ENCODE measurements around the gene C4orf36.

GRCh38 chr4:86893136-86893535 lies 914 bp upstream of the C4orf36 start:
- TF ChIP-seq BHLHE40 (IDR thresholded peaks at IDR 0.05; ENCODE audit: low read depth, low read length) (no peak), CTCF (conservative IDR thresholded peaks at IDR 0.05; ENCODE audit: low read depth, low read length) (no peak), FOS (IDR thresholded peaks at IDR 0.05; ENCODE audit: low read depth, low read length) (no peak), POLR2A (IDR thresholded peaks at IDR 0.05; ENCODE audit: low read depth, low read length) (no peak), MXI1 (IDR thresholded peaks at IDR 0.05; ENCODE audit: borderline replicate concordance, low read depth, low read length) (no peak), ELK1 (IDR thresholded peaks at IDR 0.05; ENCODE audit: borderline replicate concordance, low read depth, low read length) (no peak), MAZ (IDR thresholded peaks at IDR 0.05; ENCODE audit: borderline replicate concordance, low read depth, low read length) (no peak)

Data from IMR-90 (cell line).